GM21447 (cell line): ENCODE data around the gene KRTAP10-7.
"Not testable (repeated sequence)": the region's sequence is repeated elsewhere in the genome, so short reads cannot be mapped to it uniquely, and the experiment has no call there.

ENCODE experiments used
- ATAC-seq: cut with Tn5 transposase; IDR thresholded peaks from one replicate; pipeline ENCODE4 v1.9.1; 2021; ENCODE audit not compliant: unreplicated experiment

The KRTAP10-7 gene

GRCh38 chr21:44609193-44609592 is 8.8 kb downstream of the KRTAP10-7 start:
- ATAC-seq = no peak

- ATAC-seq = not testable (repeated sequence)
Measured at GRCh38 chr21:44610157-44610843, 9.9 kb downstream of the KRTAP10-7 start.

- no peak for ATAC-seq
Measured at GRCh38 chr21:44611551-44611950, 11.2 kb downstream of the KRTAP10-7 start.

- no peak for ATAC-seq
Measured at GRCh38 chr21:44612029-44612486, 11.7 kb downstream of the KRTAP10-7 start, which contains the start of gene KRTAP10-8. Gene KRTAP10-8 (plus strand): TSS chr21:44612079. CDS start chr21:44612101, 22 bp downstream.

DNA sequence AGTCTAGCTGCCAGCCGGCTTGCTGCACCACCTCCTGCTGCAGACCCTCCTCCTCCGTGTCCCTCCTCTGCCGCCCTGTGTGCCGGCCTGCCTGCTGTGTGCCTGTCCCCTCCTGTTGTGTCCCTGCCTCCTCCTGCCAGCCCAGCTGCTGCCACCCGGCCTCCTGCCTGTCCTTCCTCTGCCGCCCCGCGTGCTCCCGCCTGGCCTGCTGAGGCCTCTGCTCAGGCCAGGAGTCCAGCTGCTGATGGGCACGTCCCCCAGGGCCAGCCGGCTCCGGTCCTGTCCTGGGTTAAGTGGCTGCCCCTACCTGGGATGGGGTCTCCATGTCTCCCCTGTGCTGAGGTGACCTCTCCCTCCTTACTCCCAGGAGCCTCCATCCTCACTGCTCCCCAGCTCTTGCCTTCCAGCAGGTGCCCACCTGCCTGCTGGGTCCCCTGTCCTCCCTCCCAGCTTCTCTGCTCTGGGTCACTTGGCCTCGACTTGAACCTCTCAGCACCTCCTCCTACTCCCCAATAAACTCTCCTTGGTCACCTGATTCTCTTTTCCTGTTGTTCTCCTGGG is 12.4 kb downstream of the KRTAP10-7 start:
- no peak for ATAC-seq

DNA sequence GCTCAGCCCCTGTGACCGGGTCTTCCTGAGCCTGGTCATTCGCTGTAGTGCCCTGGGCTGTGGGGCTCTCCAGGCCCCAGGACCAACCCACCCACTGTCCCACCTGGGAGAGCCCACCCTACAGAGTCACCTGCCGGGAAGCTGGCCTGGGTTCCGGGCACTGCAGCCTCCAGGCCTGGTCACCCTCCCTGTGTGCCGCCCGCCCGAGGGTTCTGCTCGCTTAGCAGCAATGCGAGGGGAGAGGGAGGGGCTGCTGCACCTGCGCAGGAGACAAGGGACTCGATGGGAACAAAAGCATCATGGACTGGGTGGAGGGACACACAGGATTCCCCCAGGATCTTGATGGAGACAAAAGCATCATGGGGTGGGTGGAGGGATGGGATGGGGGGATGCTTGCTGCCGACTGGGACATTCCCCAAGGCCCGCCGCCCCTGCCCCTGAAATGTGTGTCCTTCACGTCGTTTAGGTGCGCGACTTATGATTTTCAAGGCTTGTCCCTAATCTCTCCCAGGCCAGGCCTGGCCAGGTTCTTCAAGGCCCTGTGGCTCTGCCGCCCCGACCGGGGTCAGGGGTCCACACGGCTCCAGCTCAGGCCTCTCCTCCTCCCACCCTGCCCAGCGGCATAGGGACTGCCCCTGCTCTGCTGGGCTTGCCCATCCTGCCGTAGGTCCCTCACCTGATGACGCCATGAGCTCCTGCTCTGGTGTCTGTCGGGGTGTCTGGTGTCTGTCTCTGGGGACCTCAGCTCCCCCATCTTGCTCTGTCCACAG is 13.2 kb downstream of the KRTAP10-7 start:
- ATAC-seq = no peak

DNA sequence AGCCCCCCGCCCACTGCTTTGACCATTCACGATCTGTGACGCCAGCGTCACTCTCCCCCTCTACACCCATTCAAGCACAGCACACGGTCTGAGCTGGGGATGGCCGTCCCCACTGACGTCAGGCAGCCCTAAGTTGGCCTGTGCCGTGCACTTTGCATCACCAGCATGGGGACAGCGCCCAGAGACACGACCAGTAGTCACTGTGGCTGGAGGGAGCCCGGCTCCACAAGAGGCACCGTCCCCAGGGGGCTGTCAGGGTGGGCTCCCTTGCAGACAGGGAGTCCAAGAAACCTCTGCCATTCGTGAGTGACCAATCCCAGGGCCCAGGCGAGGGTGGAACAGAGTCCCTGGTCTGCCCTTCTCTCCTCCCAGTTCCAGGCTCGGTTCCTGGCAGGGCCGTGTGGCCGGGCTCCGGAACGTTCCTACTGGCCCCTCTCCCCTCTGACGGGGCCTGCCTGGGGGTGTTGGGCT is 13.8 kb downstream of the KRTAP10-7 start:
- ATAC-seq = no peak

GRCh38 chr21:44614961-44615391 is 14.6 kb downstream of the KRTAP10-7 start:
- no peak for ATAC-seq

GRCh38 chr21:44615466-44615865 is 15.1 kb downstream of the KRTAP10-7 start:
- no peak for ATAC-seq

DNA sequence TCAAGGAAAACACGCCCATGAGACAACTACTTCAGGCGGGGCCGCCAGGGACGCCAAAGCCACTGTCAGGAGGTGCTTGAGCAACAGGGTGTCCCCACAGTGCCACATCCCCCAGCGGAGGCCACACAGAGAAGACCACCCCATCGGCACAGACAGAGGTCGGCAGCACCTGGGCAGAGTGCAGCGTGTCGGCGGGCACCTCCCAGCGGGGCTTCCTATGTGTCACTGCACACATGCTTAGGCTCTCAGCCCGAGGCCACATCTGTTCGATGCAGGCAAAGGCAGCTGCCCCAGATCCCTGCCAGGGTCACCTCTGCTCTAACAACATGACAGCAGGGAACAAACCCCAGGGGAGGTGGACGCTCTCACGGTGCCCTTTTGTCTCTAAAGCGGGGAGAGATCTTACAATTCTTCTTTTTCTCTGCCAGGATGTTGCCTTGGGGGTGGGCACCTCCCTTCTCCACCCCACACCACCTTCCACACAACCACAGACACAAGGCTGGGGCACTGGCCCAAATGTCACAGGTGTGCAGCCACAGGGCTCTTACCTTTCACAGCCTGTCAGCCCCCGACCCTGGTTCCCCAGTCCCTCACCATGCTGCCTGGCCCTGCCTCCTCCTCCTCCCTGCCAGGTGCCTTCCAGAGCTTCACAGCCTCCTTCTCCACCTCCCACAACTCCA is 15.7 kb downstream of the KRTAP10-7 start:
- ATAC-seq = no peak

DNA sequence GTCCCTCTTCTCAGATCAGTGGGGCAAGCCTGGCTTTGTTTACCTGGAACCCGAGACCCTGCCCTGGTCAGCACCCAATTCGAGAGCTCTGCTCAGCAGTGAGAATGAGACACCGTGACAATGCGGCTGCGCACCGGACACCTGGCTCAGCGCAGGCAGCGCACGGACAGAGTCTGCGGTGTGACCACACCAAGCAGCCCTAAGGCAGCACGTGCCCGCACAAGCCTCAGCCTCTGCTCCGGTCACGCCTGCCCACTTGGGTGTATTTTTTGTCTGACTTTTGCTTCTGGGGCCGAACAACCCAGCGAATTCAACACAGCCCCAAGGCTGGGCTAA is 16.2 kb downstream of the KRTAP10-7 start:
- ATAC-seq = no peak

DNA sequence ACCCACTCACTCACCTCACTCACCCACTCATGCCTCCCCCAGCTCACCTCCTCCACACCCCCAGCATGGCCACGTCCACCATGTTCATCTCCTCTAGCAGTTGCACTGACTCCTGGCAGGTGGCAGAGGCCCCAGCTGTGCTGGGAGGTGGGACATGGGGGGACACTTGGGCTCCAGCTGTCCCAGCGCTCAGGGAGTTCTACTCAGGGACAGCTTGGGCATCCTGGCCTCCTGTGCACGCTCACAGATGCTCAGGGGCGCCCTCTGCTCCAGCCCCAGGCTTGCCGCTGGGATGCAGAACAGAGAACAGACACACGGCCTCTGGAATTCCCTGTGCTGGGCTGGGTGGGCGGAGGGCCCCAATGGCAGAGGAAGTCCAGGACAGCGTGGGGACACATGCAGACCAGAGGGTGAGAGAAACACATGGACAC is 16.7 kb downstream of the KRTAP10-7 start:
- no peak for ATAC-seq

DNA sequence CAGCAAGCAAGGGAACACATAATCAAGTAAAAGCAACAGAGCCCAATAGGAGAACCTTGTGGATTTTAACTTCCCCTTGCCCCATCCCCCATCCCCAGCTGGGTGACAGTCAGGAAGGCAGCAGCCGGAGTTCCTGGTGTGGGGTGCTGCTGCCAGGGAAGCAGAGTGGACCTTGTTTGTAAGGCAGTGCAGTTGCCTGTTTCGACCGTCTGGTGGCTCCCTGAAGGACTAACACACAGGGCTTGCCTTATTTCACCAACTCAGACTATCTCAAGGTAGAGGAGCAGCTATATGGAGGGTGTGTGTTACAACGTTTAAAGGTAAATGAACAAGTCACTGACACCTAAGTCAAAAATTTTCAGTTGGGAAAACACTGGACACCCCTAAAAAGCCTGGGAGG is 18.1 kb downstream of the KRTAP10-7 start:
- no peak for ATAC-seq

DNA sequence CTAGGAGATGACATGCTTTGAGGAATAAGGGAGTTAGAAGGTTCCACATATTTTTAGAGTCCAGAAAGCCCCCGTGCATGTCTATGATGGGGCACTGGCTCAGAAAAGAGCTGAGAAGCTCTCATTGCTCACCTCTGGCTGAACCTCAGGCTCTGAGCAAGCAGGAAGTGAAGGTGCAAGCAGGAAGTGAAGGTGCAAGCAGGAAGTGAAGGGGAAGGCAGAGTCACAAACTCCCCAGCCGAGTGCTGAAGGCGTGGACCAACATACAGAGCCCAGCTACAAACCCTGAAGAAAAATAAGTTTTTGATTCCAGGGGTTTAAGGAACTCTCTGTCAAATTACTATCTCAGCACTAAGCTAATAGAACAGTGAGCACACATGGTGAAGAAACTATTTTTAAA is 18.5 kb downstream of the KRTAP10-7 start:
- ATAC-seq = no peak

DNA sequence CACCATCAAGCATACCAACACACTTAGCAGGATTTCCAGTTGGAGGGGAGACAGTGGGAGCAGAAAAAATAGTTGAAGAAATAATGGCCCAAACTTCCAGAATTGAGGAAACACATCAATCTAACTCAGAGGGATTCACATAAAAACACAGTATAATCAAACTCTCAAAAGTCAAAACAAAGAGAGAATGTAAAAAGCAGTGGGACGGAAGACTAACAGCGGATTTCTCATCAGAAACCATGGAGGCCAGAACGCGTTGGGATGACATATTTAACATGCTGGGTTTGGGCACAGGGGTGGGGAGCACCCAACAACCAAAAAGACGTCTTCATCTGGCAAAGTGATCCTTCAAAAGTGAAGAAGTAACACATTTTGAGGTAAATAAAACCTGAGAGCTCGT is 19.5 kb downstream of the KRTAP10-7 start:
- no peak for ATAC-seq

DNA sequence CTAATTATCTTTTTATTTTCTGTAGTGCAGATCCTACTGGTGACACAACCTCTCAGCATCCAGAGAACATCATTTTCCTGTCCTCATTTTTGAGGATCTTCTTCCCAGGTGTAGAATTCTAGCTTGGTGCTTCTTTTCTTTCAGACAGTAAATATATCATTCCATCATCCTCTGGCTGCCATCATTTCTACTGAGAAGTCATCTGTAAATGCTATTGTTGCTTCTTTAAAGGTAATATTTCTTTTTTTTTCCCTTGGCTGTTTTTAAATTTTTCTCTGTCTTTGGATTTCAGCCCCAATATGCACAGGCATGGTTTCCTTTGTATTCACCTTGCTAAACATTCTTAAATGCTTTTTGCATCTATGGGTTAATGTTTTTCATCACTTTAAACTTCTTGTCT is 23.2 kb downstream of the KRTAP10-7 start:
- ATAC-seq = no peak

DNA sequence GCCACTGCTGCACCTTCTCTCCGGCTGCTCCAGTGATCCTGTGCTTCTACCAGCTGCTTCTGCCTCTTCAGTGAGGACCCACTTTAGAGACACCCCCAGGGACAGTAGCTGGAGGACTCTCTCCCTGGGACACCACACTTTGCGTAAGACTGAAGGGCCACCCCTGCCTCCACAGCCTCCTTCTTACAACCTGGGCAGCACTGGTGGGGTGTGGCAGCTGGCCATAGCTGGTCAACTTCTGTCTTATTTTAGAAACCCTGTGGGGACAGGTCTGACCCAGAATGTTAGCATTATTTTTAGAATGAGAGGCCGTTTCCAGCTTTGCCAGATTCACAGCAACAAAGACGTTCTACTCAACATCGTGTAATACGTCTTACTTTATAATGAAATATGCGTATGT is 25.4 kb downstream of the KRTAP10-7 start:
- no peak for ATAC-seq

- no peak for ATAC-seq
Measured at GRCh38 chr21:44626262-44626661, 25.9 kb downstream of the KRTAP10-7 start.

- no peak for ATAC-seq
Measured at GRCh38 chr21:44626673-44627143, 26.3 kb downstream of the KRTAP10-7 start, which contains the start of gene KRTAP10-9. Gene KRTAP10-9 (plus strand): TSS chr21:44627093. CDS start chr21:44627172, 79 bp downstream.

- not testable (repeated sequence) for ATAC-seq
Measured at GRCh38 chr21:44627181-44627822, 26.9 kb downstream of the KRTAP10-7 start.
